CD4-positive, alpha-beta T cell treated with Interleukin-21 for 1 hour (primary cell): ENCODE measurements around the gene ATP6V1A.

Experiments
- DNase-seq: peaks from one replicate; pipeline ENCODE4 v3.0.0-alpha.2; 2020

ATP6V1A gene

DNA sequence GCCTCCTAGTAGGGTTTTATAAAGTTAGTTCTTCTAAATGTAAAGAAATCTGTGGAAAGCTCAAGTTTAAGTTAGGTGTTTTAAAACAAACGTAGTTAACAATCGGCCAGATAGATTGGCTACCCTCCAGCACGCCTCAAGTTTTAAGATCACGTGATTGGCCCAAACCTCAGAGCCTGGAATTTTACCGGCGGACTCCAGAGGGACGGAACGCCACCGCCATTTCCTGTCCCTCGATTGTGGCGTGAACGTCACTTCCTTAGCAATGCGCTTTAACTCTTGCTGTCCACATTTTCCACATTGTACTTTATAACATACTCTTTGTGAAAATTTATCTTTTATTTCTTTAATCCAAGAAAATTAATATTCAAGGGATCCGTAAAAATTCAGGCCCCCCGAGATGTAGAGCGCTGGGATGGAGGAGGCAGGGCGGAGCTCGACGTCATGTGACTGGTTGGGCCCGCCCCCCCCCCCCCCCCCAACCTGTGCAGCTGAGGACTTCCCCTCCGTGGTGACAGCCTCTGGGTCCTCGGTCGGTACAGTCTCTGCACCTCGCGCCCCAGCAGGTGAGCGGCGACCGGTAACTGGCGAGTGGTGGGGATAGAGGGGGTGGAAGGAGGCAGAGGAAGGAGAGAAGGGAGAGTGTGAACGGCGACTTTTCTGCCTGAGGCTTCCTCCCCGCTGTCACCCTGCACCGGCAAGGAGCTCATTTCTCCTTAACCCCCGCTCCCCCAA is at the start of gene ATP6V1A:
ATP6V1A (plus strand) TSS at position 488 of the 735 bp plus-strand sequence. CDS start 31,719 bp downstream, outside the sequence.
- peak; percentile 91 for DNase-seq

DNA sequence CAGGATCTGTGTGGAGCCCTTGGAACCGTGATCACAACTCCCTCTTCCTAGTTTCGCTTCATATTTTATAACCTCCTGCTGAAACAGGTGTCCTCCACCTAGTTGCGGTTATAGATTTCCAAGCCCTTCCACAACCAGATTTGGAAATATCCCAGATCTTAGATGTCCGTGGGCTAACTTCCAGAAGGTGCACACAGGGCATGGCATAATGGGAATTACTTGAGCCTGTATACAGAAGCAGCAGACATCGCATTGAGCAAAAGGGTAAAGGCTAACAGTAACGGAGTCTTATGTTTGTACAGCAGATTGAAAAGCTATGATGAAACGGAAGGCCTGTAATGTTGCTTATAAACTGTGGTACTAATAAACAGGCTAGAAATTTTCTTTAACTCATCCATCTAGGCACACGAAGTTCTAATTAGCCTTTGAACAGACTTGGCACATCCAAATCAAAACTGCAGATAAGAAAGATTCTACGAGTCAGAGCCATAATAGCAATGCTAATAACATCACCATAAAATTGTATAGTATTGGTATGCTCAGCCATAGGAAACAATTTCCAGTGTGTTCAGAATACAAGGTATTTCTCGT is 49.2 kb upstream of the ATP6V1A start:
- DNase-seq = no peak

DNA sequence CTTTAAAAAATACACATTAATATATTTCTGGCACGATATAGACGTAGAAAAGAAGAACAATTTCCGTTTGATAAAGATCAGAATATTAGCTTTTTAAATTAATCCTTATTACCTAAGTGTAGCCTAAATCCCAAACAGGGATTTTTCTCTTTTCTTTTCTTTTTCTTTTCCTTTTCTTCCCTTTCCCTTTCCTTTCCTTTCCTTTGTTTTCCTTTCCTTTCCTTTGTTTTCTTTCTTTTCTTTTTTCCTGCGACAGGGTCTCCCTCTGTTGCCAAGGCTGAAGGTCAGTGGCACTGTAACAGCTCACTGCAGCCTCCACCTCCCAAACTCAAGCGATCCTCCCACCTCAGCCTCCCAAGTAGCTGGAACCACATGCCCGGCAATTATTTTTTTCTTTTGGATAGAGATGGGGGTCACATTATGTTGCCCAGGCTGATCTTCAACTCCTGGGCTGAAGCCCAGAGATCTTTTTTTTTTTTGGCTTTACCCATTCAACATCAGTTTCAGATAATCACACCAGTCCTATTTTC is 48.6 kb upstream of the ATP6V1A start:
- DNase-seq = no peak

DNA sequence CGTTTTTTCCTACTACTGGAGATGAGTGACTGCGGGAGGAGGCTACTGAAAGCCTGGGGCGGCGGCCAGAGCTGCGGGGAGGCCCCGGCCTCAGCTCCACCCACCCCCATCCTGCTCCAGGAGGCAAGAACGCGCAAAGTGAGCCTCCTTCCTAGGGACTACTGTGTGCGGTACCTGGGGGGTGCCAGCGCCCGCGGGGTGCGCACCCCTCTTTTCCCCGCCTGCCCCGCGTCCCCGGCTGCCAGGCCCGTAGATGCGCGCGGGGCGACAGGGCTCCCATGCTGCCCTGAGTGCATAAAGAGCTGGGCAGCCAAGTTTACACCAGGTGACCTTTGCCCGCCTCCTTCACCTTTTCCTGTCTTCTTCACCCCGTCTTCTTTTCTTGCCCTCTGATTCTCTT is 47.9 kb upstream of the ATP6V1A start:
- DNase-seq = no peak

DNA sequence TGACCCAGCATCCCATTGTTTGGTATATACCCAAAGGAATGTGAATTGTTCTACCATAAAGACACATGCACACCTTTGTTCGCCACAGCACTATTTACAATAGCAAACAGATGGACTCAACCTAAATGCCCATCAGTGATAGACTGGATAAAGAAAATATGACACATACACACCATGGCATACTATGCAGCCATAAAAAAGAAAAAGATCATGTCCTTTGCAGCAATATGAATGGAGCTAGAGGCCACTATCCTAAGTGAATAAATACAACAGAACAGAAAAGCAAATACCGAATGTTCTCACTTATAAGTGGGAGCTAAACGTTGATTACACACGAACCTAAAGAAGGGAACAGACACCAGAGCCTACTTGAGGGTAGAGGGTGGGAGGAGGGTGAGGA is 39.0 kb upstream of the ATP6V1A start:
- DNase-seq = no peak

DNA sequence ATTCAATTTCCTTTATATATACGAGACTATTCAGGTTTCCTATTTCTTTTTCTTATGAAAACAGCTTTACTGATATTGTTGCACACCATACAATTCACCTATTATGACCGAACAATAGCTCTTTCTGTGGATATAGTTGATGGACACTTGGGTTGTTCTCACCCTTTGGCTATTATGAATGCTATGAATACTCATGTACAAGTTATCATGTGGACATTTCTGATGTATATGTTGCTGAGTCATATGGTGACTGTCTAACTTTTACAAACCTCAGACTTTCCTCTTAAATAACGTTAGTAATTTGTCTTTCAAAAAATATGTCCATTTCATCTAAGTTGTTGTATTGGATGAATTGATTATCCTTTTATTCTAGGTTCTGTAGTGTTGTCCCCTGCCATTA is 34.7 kb upstream of the ATP6V1A start:
- no peak for DNase-seq

DNA sequence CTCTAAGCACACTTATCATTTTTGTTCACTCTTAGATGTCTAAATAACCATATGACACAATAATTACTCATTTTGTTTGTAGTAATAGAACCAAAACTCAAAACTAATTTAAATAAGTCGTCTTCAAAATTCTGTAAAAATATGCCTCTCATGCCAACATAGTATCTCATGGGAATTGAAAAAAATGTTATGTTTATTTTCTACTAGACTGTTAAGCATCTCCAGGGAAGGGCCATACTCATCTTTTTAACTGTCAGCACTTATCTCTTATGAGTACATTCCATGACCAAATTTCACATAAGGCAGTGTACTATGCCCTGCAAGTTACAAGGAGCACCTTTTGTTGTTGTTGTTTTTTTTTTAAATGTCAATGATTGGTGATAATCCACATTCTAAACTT is 32.1 kb upstream of the ATP6V1A start:
- no peak for DNase-seq

DNA sequence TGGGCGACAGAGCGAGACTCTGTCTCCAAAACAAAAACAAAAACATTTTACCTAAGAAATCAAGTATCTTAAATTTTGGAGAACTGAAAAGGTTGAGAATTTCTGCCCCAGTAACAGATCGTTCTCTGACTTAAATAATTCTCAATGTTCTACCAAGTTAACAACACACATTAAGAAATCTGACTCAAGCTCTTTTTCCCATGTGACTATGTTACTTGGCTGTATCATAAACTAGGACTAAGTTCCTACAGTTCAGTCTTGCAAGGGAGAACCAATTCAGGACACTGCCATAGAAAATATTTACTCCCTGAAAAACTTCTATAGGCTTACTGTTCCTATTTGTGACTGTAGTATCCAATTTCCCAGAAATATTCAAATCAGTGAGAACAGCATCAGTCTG is 29.5 kb upstream of the ATP6V1A start:
- DNase-seq = no peak

DNA sequence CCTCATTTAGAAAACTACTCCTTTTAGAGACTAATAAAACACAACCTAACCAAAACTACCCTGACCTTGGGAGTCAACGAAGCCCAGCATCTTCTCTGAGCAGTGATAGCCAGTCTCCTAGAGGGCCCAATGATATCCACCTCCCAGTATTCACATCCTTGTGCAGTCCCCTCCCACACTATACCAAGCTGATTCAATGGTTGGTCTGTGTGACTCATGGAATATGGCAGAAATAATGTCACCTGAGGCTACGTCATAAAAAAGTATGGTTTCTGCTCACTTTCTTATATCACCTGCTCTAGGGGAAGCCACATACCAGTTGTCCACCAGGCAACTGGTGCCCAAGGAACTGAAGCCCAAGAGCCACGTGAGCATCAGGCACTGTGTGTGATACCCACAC is 29.0 kb upstream of the ATP6V1A start:
- no peak for DNase-seq

DNA sequence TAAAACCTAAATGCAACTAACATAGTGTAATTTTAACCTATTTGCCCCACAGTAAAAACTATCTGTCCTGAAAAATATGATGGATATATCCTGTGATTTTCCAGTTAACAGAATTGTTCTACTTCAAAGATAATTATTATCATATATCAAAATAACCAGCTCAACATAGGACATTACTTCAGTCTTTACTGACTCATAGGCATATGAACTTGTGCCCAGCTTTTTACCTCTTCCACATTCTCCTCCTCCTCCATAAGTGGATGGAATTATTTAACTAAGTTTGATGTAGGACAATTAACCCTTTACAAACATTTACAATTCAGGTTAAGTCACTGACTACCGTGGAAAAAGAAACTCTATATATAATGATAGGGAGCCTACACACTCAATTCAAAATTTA is 27.5 kb upstream of the ATP6V1A start:
- DNase-seq = no peak

DNA sequence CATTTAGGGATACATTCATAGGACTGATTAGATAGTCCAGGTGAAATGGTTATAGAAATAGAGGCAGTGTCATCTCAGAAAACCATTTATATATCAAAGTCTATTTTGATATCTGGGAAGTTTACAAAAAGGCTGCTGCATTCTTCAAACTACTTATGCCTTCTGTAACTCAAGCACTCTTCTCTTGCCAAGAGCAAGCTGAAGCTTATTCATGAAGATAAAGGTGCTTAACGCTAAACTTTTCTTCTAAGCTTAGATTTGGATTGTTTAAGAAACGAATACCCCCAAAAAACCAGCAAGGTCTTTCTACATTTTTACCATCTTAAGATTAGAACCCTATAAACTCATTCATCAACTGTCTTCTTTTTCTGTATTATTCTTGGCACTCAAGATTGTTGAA is 27.1 kb upstream of the ATP6V1A start:
- no peak for DNase-seq

DNA sequence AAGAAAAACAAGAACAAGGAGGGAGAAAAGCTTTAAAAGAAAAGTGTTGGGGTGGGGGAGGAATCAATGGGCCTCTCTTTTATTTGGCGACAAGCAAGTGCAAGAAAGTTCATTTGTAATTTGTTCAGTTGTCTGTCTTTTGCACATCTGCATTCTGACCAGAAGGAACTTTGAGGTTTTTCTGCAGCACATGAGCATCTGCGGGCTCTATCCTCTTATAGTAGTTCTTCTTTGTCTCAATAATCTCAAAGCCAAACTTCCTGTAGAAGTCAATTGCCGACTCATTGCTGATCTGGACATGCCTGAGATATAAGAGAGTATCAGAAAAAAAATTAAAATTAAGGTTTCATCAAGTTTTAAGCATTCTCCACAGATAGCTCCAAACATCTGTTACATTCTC is 25.2 kb upstream of the ATP6V1A start:
- no peak for DNase-seq

DNA sequence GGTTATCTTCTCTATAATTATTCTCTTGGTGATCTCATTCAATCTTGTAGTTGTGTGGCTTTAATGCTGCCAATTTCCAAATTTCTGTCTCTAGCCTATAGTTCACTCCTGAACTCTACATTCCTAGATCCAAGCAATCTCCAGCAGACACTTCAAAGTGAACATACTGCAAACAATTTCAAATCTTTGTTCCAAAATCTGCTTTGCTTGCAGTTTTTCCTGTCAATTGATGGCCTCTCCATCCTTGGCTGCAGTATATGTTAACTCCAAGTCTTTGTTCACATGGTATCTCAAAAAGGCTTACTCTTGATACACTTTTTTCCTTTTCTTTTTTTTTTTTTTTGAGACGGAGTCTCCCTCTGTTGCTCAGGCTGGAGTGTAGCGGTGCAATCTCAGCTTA is 18.2 kb upstream of the ATP6V1A start:
- DNase-seq = no peak

DNA sequence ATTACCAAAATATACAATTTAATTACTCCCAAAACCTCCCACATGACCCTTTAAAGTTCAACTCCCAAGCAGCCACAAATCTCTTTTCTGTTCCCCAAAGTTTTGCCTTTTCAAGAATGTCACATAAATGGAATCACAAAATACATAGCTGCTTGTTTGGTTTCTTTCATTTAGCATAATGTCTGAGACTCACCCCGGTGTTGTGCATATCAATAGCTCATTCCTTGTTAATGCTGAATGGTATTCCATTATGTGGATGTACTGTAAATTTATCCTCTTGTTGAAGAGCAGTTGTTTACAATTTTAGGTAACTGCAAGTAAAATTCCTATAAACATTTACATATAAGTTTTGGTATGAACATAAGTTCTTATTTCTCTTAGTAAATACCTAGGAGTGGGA is 16.3 kb upstream of the ATP6V1A start:
- DNase-seq = no peak

DNA sequence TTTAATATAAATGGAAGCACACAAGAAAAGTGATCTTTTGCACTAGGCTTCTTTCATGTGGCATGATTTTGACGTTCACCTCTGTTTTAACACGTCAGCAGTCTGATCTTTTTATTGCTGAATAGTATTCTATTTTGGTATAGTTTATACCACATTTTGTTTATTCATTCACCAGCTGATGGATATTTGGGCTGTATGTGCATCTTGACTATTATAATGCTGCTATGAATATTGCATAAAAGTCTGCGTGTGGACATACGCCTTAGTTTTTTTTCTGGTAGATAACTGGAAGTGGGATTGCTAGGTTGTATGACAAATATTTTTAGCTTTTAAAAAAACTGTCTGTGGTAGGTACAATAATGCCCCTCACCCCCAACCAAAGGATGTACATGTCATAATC is 15.1 kb upstream of the ATP6V1A start:
- DNase-seq = no peak

DNA sequence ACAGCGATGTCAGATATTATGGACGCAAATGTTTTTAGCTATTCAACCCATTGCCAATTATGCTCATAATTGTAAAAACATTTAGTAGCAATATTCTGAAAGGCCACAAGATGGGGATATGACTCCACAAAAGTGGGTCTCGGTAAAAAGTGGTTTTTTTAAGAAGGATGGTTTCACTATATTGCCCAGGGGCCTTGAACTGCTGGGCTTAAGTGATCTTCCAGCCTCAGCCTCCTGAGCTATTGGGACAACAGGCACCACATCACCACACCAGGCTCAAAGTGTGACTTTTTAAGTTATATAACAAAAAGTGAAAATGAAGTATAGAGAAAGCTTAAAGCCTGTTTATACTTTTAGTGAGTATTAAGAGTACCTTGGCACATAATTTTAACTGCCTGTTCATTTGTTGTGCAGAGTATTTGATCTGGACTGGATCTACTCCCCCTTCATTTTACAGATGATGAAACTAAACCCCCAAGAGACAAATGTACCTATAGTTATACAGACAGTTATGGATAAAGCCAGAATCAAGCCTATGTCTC is 10.2 kb upstream of the ATP6V1A start:
- peak; percentile 82 for DNase-seq

DNA sequence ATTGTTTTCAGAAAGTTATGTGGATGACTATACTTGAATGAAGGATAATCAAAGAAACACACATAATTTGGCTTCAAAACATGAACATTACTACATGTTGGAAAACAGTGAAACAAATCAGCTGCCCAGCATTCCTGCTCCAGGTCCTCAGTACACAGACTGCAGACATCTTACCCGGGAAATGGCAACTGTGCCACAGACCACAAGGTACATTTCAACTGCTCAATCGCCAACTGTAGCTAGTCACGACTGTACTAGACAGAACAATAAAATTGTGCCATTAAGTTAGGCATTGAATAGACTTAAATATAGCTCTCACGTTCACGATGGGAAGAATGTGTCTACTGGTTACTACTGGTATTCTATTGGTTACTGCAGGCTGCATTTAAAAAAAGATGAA is 5.7 kb upstream of the ATP6V1A start:
- no peak for DNase-seq

DNA sequence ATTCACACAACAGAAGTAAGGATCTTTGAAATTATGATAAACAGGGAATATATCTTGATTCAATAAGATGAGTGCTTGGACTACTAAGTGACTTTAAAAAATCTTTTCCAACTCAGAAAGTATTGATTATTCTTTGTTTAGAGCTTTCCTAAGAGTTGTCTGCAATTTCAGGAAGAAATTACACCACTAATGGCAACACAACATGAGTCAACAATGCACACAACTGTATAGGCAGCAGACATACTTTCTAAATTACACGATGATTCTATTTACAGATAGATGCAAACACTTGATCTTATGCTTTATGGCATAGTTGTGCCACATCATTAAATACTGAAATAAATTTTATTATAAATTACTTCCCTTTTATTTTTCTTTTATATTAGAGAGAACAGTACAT is 5.2 kb upstream of the ATP6V1A start:
- no peak for DNase-seq

DNA sequence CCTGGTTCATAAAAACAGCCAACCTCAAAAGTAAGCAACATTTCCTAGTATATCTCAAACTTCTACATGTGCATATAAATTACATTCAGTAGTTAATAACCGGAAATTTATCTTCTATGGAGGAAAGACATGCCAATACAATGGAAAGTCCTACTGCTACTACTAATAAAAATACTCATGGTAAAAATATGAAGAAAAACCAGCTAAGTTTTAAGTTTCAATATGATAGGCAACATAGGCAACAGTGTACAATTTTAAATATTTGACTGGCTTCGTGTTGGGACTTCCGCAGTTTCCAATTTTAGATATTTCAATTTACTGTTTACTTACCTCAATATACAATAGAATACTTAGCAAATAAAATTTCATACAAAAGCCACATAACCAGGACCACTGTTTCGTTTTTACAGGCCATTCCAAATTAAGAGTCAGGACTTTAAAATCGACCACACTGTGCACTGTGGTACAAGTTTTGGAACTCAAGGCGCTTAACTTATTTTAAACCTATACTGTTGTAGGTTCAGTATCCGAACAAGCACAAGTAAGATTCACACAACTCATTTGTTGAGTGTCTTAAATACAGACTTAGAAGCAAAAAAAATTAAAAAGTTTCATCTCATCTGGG is 3.7 kb upstream of the ATP6V1A start:
- DNase-seq = peak; percentile 40

DNA sequence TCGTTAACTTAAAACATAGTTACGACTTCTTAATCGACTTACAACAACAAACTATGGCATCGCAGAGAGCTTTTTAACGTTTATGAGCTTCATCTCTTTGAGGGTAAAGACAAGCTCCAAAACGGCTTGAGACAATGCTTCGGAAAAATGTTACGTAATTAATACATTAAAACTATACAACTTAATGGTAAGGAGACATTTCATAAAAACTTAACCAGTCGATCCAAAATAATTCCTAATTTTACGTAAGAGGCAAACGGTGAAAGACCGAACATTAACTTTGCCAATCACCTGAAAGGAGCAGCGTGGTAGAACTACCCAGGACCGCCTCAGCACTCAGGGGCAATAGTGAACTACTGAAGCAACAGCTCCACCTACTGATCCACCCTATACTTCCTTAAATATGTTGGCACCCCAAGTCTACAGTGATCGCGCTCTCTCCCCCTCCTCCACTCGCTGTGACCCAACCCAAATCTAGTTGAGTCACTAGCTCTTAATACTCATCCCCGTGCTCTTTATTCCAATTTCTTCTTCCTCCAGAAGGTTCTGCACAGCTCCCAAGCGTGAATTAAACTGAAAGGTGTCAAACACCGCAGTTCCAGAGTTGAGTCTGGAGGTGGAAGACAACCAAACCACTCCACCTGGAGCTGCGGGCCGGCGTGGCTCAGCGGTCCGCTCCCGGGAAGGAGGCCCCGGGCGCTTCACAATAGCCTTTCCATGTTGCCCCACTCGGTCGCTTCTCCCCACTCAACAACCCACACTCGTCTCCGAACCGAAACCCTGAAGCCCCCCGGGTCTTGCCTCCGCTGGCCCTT is 1.7 kb upstream of the ATP6V1A start:
- DNase-seq = peak; percentile 89

DNA sequence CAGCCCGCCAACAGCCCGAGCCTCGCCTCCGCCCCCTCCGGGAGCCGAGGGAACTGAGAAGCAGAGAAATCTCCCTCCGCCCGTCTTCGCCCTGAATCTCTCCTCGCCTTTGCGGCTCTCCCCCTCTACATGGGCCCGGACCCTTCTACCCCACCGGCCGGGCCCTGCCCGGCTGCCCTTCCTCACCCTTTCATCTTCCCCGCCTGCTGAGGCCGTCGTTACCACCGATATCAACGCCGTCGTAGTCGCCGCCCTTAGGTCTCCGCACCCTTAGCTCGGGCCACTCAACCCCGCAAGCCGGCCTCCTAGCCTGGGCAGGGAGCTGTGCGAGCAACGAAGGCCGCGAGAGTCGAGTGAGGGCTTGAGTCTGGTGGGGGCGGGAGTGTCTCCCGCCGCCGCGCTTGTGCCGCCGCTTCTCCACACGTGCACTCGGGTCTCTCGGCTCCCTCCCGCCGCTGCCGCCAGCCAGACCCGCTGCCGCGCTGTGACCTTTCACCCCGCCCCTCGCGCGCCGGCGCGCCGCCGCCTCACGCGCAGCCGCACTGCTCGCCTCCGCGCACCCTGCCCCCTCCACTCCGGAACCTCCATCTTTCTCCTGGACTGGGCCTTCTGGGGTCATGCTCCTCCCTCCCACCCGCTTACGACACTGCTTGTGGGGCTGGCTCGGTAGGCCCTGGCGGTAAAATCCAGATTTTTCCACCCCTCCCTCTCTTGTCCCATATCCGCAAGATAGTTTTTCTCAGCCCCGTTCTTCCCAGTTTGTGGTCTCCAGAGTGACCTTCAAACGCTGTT is 883 bp upstream of the ATP6V1A start, which contains the start of gene NAA50:
NAA50 (minus strand) TSS at position 494 of the 792 bp plus-strand sequence; CDS start at position 194, 300 bp downstream.
- peak; percentile 96 for DNase-seq
